H1 (cell line): ENCODE data around the gene DENND2D. TPM values are rescaled to one million over a fixed set of nuclear protein-coding genes. Genes with fewer than 3 reads are reported as not detected.

Experiments
- CTCF ChIA-PET: fragments of 300-600 bp; sonication (Branson Sonifier 250); formaldehyde crosslinking; loops from one replicate; lab custom pipeline; 2021; ENCODE audit not compliant: partially characterized antibody; lab: Charles Lee
- POLR2A ChIA-PET: fragments of 300-600 bp; sonication (Branson Sonifier 250); formaldehyde crosslinking; loops from one replicate; lab custom pipeline; 2021; ENCODE audit warnings: inconsistent platforms; ENCODE audit not compliant: partially characterized antibody; lab: Charles Lee
- DNase-seq, 2 experiments: peaks; one replicate each; pipeline versions ENCODE4 v3.0.0 to v3.0.0-alpha.2; 2010 to 2022; ENCODE audit warnings: low spot score in 2 of 2, low read depth in 1 of 2, mixed read lengths in 1 of 2
- FAIRE-seq: peaks from 2 replicates; lab custom pipeline; 2011; peaks lifted over from hg19 to GRCh38; lab: Jason Lieb, UNC
- H2AFZ ChIP-seq: 2 replicates; pipeline ENCODE4 v1.8.1; 2012; ENCODE audit warnings: low read length, inconsistent platforms
- H2AK5ac ChIP-seq: 2 replicates; pipeline ENCODE4 v1.6.1; 2013; ENCODE audit warnings: low read depth, low read length
- H2BK120ac ChIP-seq: replicated peaks from 2 replicates; pipeline ENCODE3; 2013; ENCODE audit warnings: low read depth, low read length, inconsistent platforms
- H2BK12ac ChIP-seq: 2 replicates; pipeline ENCODE4 v1.6.1; 2013; ENCODE audit warnings: low read depth, low read length
- H2BK15ac ChIP-seq: 2 replicates; pipeline ENCODE4 v1.6.1; 2013; ENCODE audit warnings: low read length
- H2BK20ac ChIP-seq: 2 replicates; pipeline ENCODE4 v1.6.1; 2013; ENCODE audit warnings: low read length
- H2BK5ac ChIP-seq: 2 replicates; pipeline ENCODE4 v1.6.1; 2013; ENCODE audit warnings: low read depth, low read length
- H3K14ac ChIP-seq: 2 replicates; pipeline ENCODE4 v1.6.1; 2013; ENCODE audit warnings: inconsistent platforms; ENCODE audit not compliant: insufficient read length
- H3K18ac ChIP-seq: 2 replicates; pipeline ENCODE4 v1.6.1; 2013; ENCODE audit warnings: low read length; ENCODE audit errors: extremely low read depth
- H3K23ac ChIP-seq: 2 replicates; pipeline ENCODE4 v1.6.1; 2013; ENCODE audit warnings: inconsistent platforms; ENCODE audit not compliant: insufficient read length
- H3K23me2 ChIP-seq: 2 replicates; pipeline ENCODE4 v1.6.1; 2013; ENCODE audit warnings: low read depth, low read length
- H3K27ac ChIP-seq: 2 replicates; pipeline ENCODE4 v1.6.1; 2011; ENCODE audit warnings: low read depth, low read length, inconsistent platforms
- H3K27me3 ChIP-seq, 4 experiments: replicated peaks in 1 of 4; 1 replicate in 1 of 4; 2 replicates in 3 of 4; pipeline versions ENCODE4 v1.6.1 to v1.8.1; 2011 to 2013; ENCODE audit warnings: low read length in 3 of 4, mild to moderate bottlenecking in 3 of 4, inconsistent platforms in 2 of 4, mixed read lengths in 2 of 4, moderate library complexity in 1 of 4; ENCODE audit not compliant: control insufficient read depth in 3 of 4, insufficient read depth in 3 of 4; ENCODE audit errors: extremely low read depth in 1 of 4
- H3K36me3 ChIP-seq, 4 experiments: 2 replicates each; pipeline versions ENCODE4 v1.6.1 to v1.8.1; 2011 to 2013; ENCODE audit warnings: mild to moderate bottlenecking in 4 of 4, low read length in 3 of 4, moderate library complexity in 2 of 4, control low read depth in 1 of 4, inconsistent platforms in 1 of 4; ENCODE audit not compliant: insufficient read depth in 4 of 4, control insufficient read depth in 2 of 4
- H3K4ac ChIP-seq: replicated peaks from 2 replicates; pipeline ENCODE3; 2013; ENCODE audit warnings: low read length, low read depth, mixed read lengths, inconsistent platforms; ENCODE audit not compliant: insufficient read length
- H3K4me1 ChIP-seq, 4 experiments: replicated peaks in 1 of 4; 1 replicate in 1 of 4; 2 replicates in 3 of 4; pipeline versions ENCODE4 v1.6.1 to v1.8.1; 2011 to 2013; ENCODE audit warnings: low read length in 3 of 4, inconsistent platforms in 2 of 4, mixed read lengths in 1 of 4; ENCODE audit not compliant: insufficient read depth in 4 of 4, control insufficient read depth in 3 of 4
- H3K4me2 ChIP-seq, 2 experiments: 2 replicates each; pipeline versions ENCODE4 v1.6.1 to v1.8.1; 2011 to 2013; ENCODE audit warnings: low read depth in 2 of 2, low read length in 2 of 2, control low read depth in 1 of 2, inconsistent platforms in 1 of 2, mild to moderate bottlenecking in 1 of 2; ENCODE audit not compliant: insufficient read depth in 1 of 2
- H3K4me3 ChIP-seq, 4 experiments: fragments of 200-600, 300-600 bp in 1 of 4; sonication (generic), shearing (Covaris generic), sonication (Bioruptor Twin) in 1 of 4; 2 replicates each; pipeline versions ENCODE4 v1.5.1 to v1.8.1; 2011 to 2016; ENCODE audit warnings: low read length in 4 of 4, low read depth in 3 of 4, control low read depth in 2 of 4, inconsistent platforms in 2 of 4, mild to moderate bottlenecking in 2 of 4, mixed read lengths in 1 of 4, moderate library complexity in 1 of 4; ENCODE audit not compliant: insufficient read depth in 2 of 4; ENCODE audit errors: extremely low read depth in 1 of 4
- H3K56ac ChIP-seq: replicated peaks from 2 replicates; pipeline ENCODE3; 2013; ENCODE audit warnings: low read depth, mild to moderate bottlenecking, mixed read lengths, low read length, inconsistent platforms; ENCODE audit not compliant: insufficient read length
- H3K79me1 ChIP-seq: 2 replicates; pipeline ENCODE4 v1.6.1; 2013; ENCODE audit warnings: low read depth, low read length, control low read depth
- H3K79me2 ChIP-seq, 2 experiments: 2 replicates each; pipeline versions ENCODE4 v1.6.1 to v1.8.1; 2012 to 2013; ENCODE audit warnings: low read length in 2 of 2, mild to moderate bottlenecking in 2 of 2, inconsistent platforms in 1 of 2; ENCODE audit not compliant: insufficient read depth in 2 of 2, control insufficient read depth in 1 of 2
- H3K9ac ChIP-seq, 4 experiments: replicated peaks in 1 of 4; 1 replicate in 1 of 4; 2 replicates in 3 of 4; pipeline versions ENCODE4 v1.6.1 to v1.8.1; 2011 to 2013; ENCODE audit warnings: low read depth in 3 of 4, low read length in 3 of 4, control low read depth in 2 of 4, mild to moderate bottlenecking in 2 of 4, moderate library complexity in 2 of 4, inconsistent platforms in 1 of 4; ENCODE audit errors: extremely low read depth in 1 of 4
- H3K9me3 ChIP-seq, 2 experiments: 2 replicates each; pipeline versions ENCODE4 v1.6.1 to v1.8.1; 2012 to 2013; ENCODE audit warnings: mild to moderate bottlenecking in 2 of 2, moderate library complexity in 2 of 2, control low read depth in 1 of 2, inconsistent platforms in 1 of 2, low read depth in 1 of 2, low read length in 1 of 2, mixed read lengths in 1 of 2; ENCODE audit not compliant: insufficient read depth in 2 of 2
- H4K20me1 ChIP-seq, 2 experiments: replicated peaks in 1 of 2; 2 replicates each; pipeline versions ENCODE3 to v1.8.1; 2011 to 2013; ENCODE audit warnings: inconsistent platforms in 2 of 2, low read length in 2 of 2, mild to moderate bottlenecking in 1 of 2; ENCODE audit not compliant: insufficient read depth in 2 of 2, control insufficient read depth in 1 of 2
- H4K5ac ChIP-seq: 2 replicates; pipeline ENCODE4 v1.6.1; 2013; ENCODE audit warnings: low read length, low read depth, mixed read lengths, inconsistent platforms; ENCODE audit not compliant: insufficient read length
- H4K8ac ChIP-seq: 2 replicates; pipeline ENCODE4 v1.8.0; 2013; ENCODE audit warnings: mild to moderate bottlenecking, moderate library complexity, low read length, inconsistent platforms; ENCODE audit not compliant: insufficient read depth; ENCODE audit errors: extremely low read depth
- H4K91ac ChIP-seq: replicated peaks from 2 replicates; pipeline ENCODE3; 2013; ENCODE audit warnings: low read length, mixed read lengths, inconsistent platforms; ENCODE audit not compliant: insufficient read length
- BCL11A ChIP-seq, 2 experiments: IDR thresholded peaks; one replicate each; pipeline ENCODE4 v1.6.1; 2011; ENCODE audit warnings: low read depth in 2 of 2, low read length in 2 of 2, mild to moderate bottlenecking in 2 of 2
- CREB1 ChIP-seq: IDR thresholded peaks from 2 replicates; pipeline ENCODE4 v1.6.1; 2012; ENCODE audit warnings: inconsistent platforms
- CTBP2 ChIP-seq: IDR thresholded peaks from 2 replicates; pipeline ENCODE4 v1.7.0; 2011; ENCODE audit warnings: borderline replicate concordance, mild to moderate bottlenecking, moderate library complexity, mixed read lengths, low read length; ENCODE audit not compliant: insufficient read depth, insufficient read length
- EGR1 ChIP-seq: IDR thresholded peaks from 2 replicates; pipeline ENCODE4 v1.6.1; 2011; ENCODE audit warnings: low read depth, low read length, borderline replicate concordance
- HDAC6 ChIP-seq: IDR thresholded peaks from one replicate; pipeline ENCODE4 v1.7.1; 2012; ENCODE audit warnings: low read depth, mild to moderate bottlenecking, inconsistent platforms, low read length, moderate library complexity
- JUN ChIP-seq: IDR thresholded peaks from 2 replicates; pipeline ENCODE4 v1.6.1; 2011; ENCODE audit warnings: low read depth, mild to moderate bottlenecking, improper control_type of control experiment, low read length
- PHF8 ChIP-seq: fragments of 200-600 bp; sonication (generic); conservative IDR thresholded peaks from 2 replicates; pipeline ENCODE4 v1.7.1; 2012; ENCODE audit warnings: low read depth, mild to moderate bottlenecking, inconsistent platforms, low read length, moderate library complexity
- RFX5 ChIP-seq: IDR thresholded peaks from 2 replicates; pipeline ENCODE4 v1.6.1; 2011; ENCODE audit warnings: low read depth, low read length, improper control_type of control experiment, borderline replicate concordance
- SP1 ChIP-seq: IDR thresholded peaks from 2 replicates; pipeline ENCODE4 v1.6.1; 2011; ENCODE audit warnings: low read depth, low read length
- WGBS, 2 experiments: shearing (Covaris generic) in 1 of 2; methylation state at CpG; one replicate each; pipeline versions ENCODE4 v1.1.6 to v1.1.7; 2013 to 2015; ENCODE audit warnings: low lambda C conversion rate in 2 of 2, mixed read lengths in 2 of 2, inconsistent platforms in 1 of 2, low coverage in 1 of 2, missing lambda C conversion rate in 1 of 2; ENCODE audit not compliant: insufficient replicate concordance in 2 of 2, insufficient coverage in 1 of 2, insufficient read length in 1 of 2; ENCODE audit errors: extremely low coverage in 1 of 2, missing lambda C conversion rate in 1 of 2; 5-methylcytosine and 5-hydroxymethylcytosine counted together
- polyA plus RNA-seq, 7 experiments: library from polyadenylated mRNA; depleted of rRNA in 3 of 7; stranded (reverse) in 5 of 7; unstranded in 2 of 7; fragments of >200 nt in 5 of 7; fragments of 200-250 nt in 2 of 7; gene quantifications; 1 replicate in 5 of 7; 2 replicates in 1 of 7; 4 replicates in 1 of 7; pipeline versions ENCODE4 v1.2.1 to v1.2.3, GENCODE V29; 2011 to 2013; ENCODE audit warnings: missing spikeins in 2 of 7, mixed read lengths in 2 of 7
- total RNA-seq: library from RNA; stranded (reverse); fragmentation: NEBNext Ultra II Directional; extraction: Animal tissue kit (Norgen Biotek cat#: 25700); gene quantifications from 2 replicates; pipeline ENCODE4 v1.2.1, GENCODE V29; 2021

DENND2D gene
- total and polyA plus RNA-seq, 2 of the 8 experiments (the other 6 are each of a cell fraction or from before 2014, with no cell fraction given): 0.58 to 1.6 TPM

GRCh38 chr1:111225717-111226400, 25.4 kb upstream of the DENND2D start:
- Histone ChIP-seq H2BK12ac (no peak overlapping the region), H3K9me3 (no peaks in the 10 kb centered on the region), H4K91ac (no peak overlapping the region), H4K8ac (no peak overlapping the region), H3K56ac (no peak overlapping the region), H2BK5ac (no peak overlapping the region), H3K4me3 (no peak overlapping the region), H3K27ac (no peak overlapping the region), H3K4me2 (no peak overlapping the region), H4K5ac (no peak overlapping the region), H2AK5ac (no peak overlapping the region), H3K18ac (no peak overlapping the region), H3K23me2 (no peaks in the 10 kb centered on the region), H2BK20ac (no peak overlapping the region), H2BK15ac (no peak overlapping the region), H2BK120ac (no peak overlapping the region), H3K79me1 (no peaks in the 10 kb centered on the region), H3K36me3 (no peaks in the 10 kb centered on the region), H3K14ac (no peak overlapping the region), H4K20me1 (no peaks in the 10 kb centered on the region), H3K9ac (no peak overlapping the region), H3K23ac (no peak overlapping the region), H3K79me2 (no peaks in the 10 kb centered on the region), H3K4me1 (peaks cover 0 to 5% (median 0%) of the 10 kb centered on the region in 4 experiments; a peak in 1 of 7 replicates), H2AFZ (peak overlapping the region; percentile 9; the same call in 1 of the 2 replicates), H3K4ac (no peak overlapping the region), H3K27me3 (no peaks in the 10 kb centered on the region)
- no peak for DNase-seq
- FAIRE-seq: no peak
- TF ChIP-seq BCL11A (IDR thresholded peaks at IDR 0.05; ENCODE audit: low read depth in 2 of 2, low read length in 2 of 2) (no peak), PHF8 (no peak), CTBP2 (no peak), HDAC6 (no peak), SP1 (no peak), EGR1 (no peak), RFX5 (no peak), CREB1 (no peak), JUN (no peak)
- ChIA-PET POLR2A (no interaction called here), CTCF (interaction anchor here (1.1 to 3.1 kb wide), 7 partner anchors 14 to 202 kb away, joined by 3 to 21 read pairs (median 5); partner anchors contain the start of gene OVGP1)
- 70% methylated on average over 5 of the region's 6 CpGs; no CpG with 5 or more reads in 1 of the 2 experiments for WGBS, 2 experiments
